Type B pancreatic cell (in vitro differentiated cells): ENCODE measurements around the gene HTD2. TPM values are rescaled to one million over a fixed set of nuclear protein-coding genes. Genes with fewer than 3 reads are reported as not detected.

Experiments used
- DNase-seq: peaks from one replicate; pipeline ENCODE4 v3.0.0; 2021; ENCODE audit warnings: mixed read lengths; ENCODE audit not compliant: unreplicated experiment; ENCODE audit errors: extremely low spot score
- H3K27ac Mint-ChIP-seq: 2 replicates; pipeline ENCODE4 v1.8.0; 2021; ENCODE audit warnings: mild to moderate bottlenecking, mixed read lengths
- H3K27me3 Mint-ChIP-seq: 2 replicates; pipeline ENCODE4 v1.8.0; 2021; ENCODE audit warnings: mixed read lengths
- H3K36me3 Mint-ChIP-seq: 2 replicates; pipeline ENCODE4 v1.8.0; 2021; ENCODE audit warnings: mixed read lengths
- H3K4me1 Mint-ChIP-seq: one replicate; pipeline ENCODE4 v1.8.0; 2021; ENCODE audit warnings: mixed read lengths; ENCODE audit not compliant: unreplicated experiment
- H3K4me3 Mint-ChIP-seq: 2 replicates; pipeline ENCODE4 v1.8.0; 2021; ENCODE audit warnings: mild to moderate bottlenecking, mixed read lengths
- H3K9me3 Mint-ChIP-seq: 2 replicates; pipeline ENCODE4 v1.8.0; 2021; ENCODE audit warnings: mixed read lengths
- total RNA-seq: library from RNA; stranded (reverse); gene quantifications from 2 replicates; pipeline ENCODE4 v1.2.1, GENCODE V29; 2021; ENCODE audit warnings: low replicate concordance
- TF ChIP-seq, protein P1 (sequence below): fragments of 200-600 bp; sonication (generic); conservative IDR thresholded peaks from 2 replicates; pipeline ENCODE4 v1.5.0; 2021; ENCODE audit warnings: antibody characterized with exemption, mild to moderate bottlenecking

The HTD2 gene
- total RNA-seq, 1 donor from 2014 or later = 11.4 TPM

GRCh38 chr3:58369038-58369437, 62.7 kb downstream of the HTD2 start:
- no peak for DNase-seq
- Mint-ChIP-seq H3K27me3 (no peaks in the 10 kb centered on the region), H3K27ac (no peak overlapping the region), H3K4me3 (no peak overlapping the region), H3K9me3 (peaks cover 2% of the 10 kb centered on the region), H3K4me1 (no peaks in the 10 kb centered on the region), H3K36me3 (no peaks in the 10 kb centered on the region)
- TF ChIP-seq, protein P1, sequence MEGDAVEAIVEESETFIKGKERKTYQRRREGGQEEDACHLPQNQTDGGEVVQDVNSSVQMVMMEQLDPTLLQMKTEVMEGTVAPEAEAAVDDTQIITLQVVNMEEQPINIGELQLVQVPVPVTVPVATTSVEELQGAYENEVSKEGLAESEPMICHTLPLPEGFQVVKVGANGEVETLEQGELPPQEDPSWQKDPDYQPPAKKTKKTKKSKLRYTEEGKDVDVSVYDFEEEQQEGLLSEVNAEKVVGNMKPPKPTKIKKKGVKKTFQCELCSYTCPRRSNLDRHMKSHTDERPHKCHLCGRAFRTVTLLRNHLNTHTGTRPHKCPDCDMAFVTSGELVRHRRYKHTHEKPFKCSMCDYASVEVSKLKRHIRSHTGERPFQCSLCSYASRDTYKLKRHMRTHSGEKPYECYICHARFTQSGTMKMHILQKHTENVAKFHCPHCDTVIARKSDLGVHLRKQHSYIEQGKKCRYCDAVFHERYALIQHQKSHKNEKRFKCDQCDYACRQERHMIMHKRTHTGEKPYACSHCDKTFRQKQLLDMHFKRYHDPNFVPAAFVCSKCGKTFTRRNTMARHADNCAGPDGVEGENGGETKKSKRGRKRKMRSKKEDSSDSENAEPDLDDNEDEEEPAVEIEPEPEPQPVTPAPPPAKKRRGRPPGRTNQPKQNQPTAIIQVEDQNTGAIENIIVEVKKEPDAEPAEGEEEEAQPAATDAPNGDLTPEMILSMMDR = no peak

Other genes with a start within 250 kb of the HTD2 start
- gene DNASE1L3, start 95.5 kb upstream of the HTD2 start, total RNA-seq = not detected in 2 replicates
- gene ABHD6, start 68.7 kb upstream of the HTD2 start, total RNA-seq = 15.7 and 25.4 TPM in 2 replicates
- 22.1 and 23.3 TPM in 2 replicates for gene RPP14, start 275 bp upstream of the HTD2 start, total RNA-seq
- gene PXK, start 26.4 kb downstream of the HTD2 start, total RNA-seq = 12.4 and 15.1 TPM in 2 replicates
- 72.1 and 76.9 TPM in 2 replicates for gene PDHB, start 127.3 kb downstream of the HTD2 start, total RNA-seq
- gene KCTD6, start 185.6 kb downstream of the HTD2 start, total RNA-seq = 23.5 and 24.9 TPM in 2 replicates
- gene ACOX2, start 230.7 kb downstream of the HTD2 start, total RNA-seq = 5.6 and 6.9 TPM in 2 replicates